Neutrophil (primary cell): ENCODE measurements around the gene HLA-DOA.

Experiments used
- H3K27ac ChIP-seq: fragments of 200-600 bp; sonication (generic); 2 replicates; pipeline ENCODE4 v1.5.1; 2016; ENCODE audit warnings: mild to moderate bottlenecking, moderate library complexity
- H3K27me3 ChIP-seq: fragments of 200-600 bp; sonication (generic); 2 replicates; pipeline ENCODE4 v1.6.0; 2016; ENCODE audit warnings: mild to moderate bottlenecking
- H3K36me3 ChIP-seq: fragments of 200-600 bp; sonication (generic); 2 replicates; pipeline ENCODE4 v1.5.1; 2017
- H3K4me1 ChIP-seq, 2 experiments: fragments of 200-600 bp in 1 of 2; sonication (generic) in 1 of 2; 1 replicate in 1 of 2; 2 replicates in 1 of 2; pipeline versions ENCODE4 v1.5.1 to v1.6.1; 2013 to 2016; ENCODE audit warnings: low read depth in 1 of 2, low read length in 1 of 2, mild to moderate bottlenecking in 1 of 2, moderate library complexity in 1 of 2; ENCODE audit not compliant: control insufficient read depth in 1 of 2, insufficient read depth in 1 of 2
- H3K4me3 ChIP-seq, 2 experiments: fragments of 200-600 bp in 1 of 2; sonication (generic) in 1 of 2; 1 replicate in 1 of 2; 2 replicates in 1 of 2; pipeline ENCODE4 v1.5.1; 2013 to 2016; ENCODE audit warnings: low read depth in 1 of 2, low read length in 1 of 2, mild to moderate bottlenecking in 1 of 2, moderate library complexity in 1 of 2
- H3K9me3 ChIP-seq: fragments of 200-600 bp; sonication (generic); 2 replicates; pipeline ENCODE4 v1.5.1; 2016
- CTCF ChIP-seq: fragments of 200-600 bp; sonication (generic); IDR thresholded peaks from 2 replicates; pipeline ENCODE4 v1.5.1; 2016; ENCODE audit warnings: antibody characterized with exemption

The HLA-DOA gene

GRCh38 chr6:33007831-33008400, 1.5 kb downstream of the HLA-DOA start:
- H3K4me1 ChIP-seq, result no peaks in the 10 kb centered on the region
- no peak overlapping the region for H3K4me3 ChIP-seq
- no peak overlapping the region for H3K27ac ChIP-seq
- no peaks in the 10 kb centered on the region for H3K36me3 ChIP-seq
- TF ChIP-seq CTCF, result no peak
- no peaks in the 10 kb centered on the region for H3K9me3 ChIP-seq
- H3K27me3 ChIP-seq, result peaks cover 38% of the 10 kb centered on the region

- Histone ChIP-seq H3K4me1 (peaks cover 6 to 8% of the 10 kb centered on the region in 2 experiments), H3K36me3 (no peaks in the 10 kb centered on the region), H3K27me3 (peaks cover 27% of the 10 kb centered on the region), H3K9me3 (no peaks in the 10 kb centered on the region), H3K4me3 (no peak overlapping the region), H3K27ac (no peak overlapping the region)
- no peak for TF ChIP-seq CTCF
Measured at GRCh38 chr6:33004940-33005339, 4.5 kb downstream of the HLA-DOA start.

- TF ChIP-seq CTCF, result no peak
- Histone ChIP-seq H3K9me3 (no peaks in the 10 kb centered on the region), H3K27me3 (peaks cover 6% of the 10 kb centered on the region), H3K4me3 (no peak overlapping the region), H3K36me3 (no peaks in the 10 kb centered on the region), H3K27ac (no peak overlapping the region), H3K4me1 (peaks cover 6 to 8% of the 10 kb centered on the region in 2 experiments)
Measured at GRCh38 chr6:33001685-33002084, 7.7 kb downstream of the HLA-DOA start.

GRCh38 chr6:33000055-33000454, 9.3 kb downstream of the HLA-DOA start:
- Histone ChIP-seq H3K4me1 (peaks cover 6 to 8% of the 10 kb centered on the region in 2 experiments), H3K9me3 (no peaks in the 10 kb centered on the region), H3K27ac (no peak overlapping the region), H3K36me3 (no peaks in the 10 kb centered on the region), H3K4me3 (no peak overlapping the region), H3K27me3 (peaks cover 15% of the 10 kb centered on the region)
- TF ChIP-seq CTCF, result no peak

- no peak for TF ChIP-seq CTCF
- peaks cover 2 to 5% of the 10 kb centered on the region in 2 experiments for H3K4me1 ChIP-seq
- H3K36me3 ChIP-seq, result no peaks in the 10 kb centered on the region
- H3K27ac ChIP-seq, result no peak overlapping the region
- no peaks in the 10 kb centered on the region for H3K9me3 ChIP-seq
- no peak overlapping the region for H3K4me3 ChIP-seq
- peaks cover 21% of the 10 kb centered on the region for H3K27me3 ChIP-seq
Measured at GRCh38 chr6:32995448-32995847, 13.9 kb downstream of the HLA-DOA start.
